Astrocyte of the hippocampus (primary cell): Measurements from ENCODE around the gene CHST8.
A peak's percentile ranks its signal among the peaks of the same experiment; 100 is the strongest.
"Not testable (repeated sequence)": the region's sequence is repeated elsewhere in the genome, so short reads cannot be mapped to it uniquely, and the experiment has no call there.

Source experiments
- DNase-seq: peaks from one replicate; pipeline ENCODE4 v3.0.0; 2011; ENCODE audit warnings: low read depth, low spot score

The CHST8 gene, protein sequence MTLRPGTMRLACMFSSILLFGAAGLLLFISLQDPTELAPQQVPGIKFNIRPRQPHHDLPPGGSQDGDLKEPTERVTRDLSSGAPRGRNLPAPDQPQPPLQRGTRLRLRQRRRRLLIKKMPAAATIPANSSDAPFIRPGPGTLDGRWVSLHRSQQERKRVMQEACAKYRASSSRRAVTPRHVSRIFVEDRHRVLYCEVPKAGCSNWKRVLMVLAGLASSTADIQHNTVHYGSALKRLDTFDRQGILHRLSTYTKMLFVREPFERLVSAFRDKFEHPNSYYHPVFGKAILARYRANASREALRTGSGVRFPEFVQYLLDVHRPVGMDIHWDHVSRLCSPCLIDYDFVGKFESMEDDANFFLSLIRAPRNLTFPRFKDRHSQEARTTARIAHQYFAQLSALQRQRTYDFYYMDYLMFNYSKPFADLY

DNA sequence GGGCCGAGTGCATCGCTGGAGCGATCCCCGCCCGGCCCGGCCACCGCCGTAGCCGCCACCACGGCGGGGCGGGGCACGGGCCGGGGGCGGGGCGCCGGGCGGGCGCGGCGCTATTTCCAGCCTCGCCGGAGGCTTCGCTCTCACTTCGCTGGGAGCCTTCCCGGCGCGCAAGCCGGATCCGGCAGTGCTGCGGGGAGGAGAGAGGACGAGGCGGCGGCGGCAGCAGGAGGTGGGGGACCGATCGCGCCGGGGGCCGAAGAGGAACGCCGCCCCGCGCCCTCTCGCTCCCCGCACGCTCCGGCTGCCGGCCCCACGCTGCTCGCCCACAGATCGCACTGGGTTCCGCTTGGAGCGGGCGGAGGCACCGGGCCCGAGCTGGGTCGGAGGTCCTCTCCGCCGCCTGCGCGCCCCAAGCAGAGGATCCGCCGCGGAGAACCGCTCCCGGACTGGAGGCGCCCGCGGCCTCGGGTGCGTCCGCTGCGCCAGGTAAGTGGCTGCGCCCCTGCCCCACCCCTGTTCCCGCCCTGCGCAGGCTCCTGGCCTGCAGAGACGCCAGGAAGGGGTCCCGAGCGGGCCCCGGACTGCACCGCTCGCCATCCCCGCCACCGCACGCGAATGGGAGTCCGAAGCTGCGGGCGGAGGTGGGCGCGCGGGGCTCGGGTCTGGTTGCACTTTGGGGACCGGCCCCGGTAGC, at the start of gene CHST8:
CHST8 (plus strand) TSS at position 143 of the 694 bp plus-strand sequence. CDS start 67,309 bp downstream, outside the sequence.
- DNase-seq, result peak; percentile 74

DNA sequence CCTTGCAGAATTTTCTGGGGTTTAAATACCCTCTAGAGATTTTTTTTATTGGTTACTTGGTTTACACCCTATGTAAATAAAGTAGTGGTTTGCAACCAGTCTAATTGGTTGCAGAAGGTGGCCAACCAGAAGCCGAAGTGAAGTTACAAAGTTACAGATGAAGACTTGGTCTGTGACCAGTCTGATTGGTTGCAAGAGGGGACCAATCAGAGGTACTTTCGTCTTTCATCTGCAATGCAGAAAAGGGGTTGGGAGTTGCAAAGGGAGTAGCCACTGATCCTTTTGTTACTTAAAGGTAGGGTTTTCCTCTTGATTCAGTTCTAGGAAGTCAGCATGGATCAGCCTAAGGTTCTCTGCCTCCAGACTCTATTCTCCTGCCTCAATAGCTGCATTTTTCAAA, 48.8 kb upstream of the CHST8 start:
- DNase-seq, result no peak

DNA sequence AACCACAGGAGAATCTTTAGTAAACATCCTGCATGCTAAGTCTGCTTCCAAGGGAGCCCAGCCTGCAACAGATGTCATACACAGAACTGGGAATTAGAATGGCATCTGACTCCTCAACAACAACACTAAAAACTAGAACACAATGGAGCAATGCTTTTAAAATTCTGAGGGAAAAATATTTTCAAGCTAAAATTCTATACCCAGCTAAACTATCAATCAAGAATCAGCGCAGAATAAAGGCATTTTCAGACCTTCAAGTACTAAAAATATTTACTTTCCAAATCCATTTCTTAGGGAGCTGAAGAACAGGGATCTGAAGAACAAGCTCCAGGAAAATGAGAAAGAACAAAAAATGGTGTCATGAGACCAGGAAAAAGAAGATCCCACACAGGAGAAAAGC, 46.9 kb upstream of the CHST8 start:
- no peak for DNase-seq

DNA sequence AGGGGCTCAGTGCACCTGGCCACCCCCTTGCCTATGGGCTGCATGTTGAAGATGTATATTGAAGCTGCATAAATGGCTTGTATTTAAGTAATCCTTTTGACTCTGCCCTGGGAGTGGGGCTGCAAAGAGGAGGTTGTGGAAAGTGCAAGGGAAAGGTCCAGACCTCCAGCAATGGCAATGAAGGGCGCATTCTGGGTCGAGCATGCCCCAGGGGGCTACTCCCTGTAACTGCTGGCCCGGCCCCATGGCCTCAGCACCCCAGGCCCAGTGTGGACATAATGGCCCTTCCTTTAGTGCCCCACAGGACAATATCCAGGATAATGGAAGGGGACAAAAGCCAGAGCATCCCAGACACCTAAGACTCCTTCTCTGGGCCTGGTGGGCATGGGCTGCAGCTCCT, 43.1 kb upstream of the CHST8 start:
- no peak for DNase-seq

DNA sequence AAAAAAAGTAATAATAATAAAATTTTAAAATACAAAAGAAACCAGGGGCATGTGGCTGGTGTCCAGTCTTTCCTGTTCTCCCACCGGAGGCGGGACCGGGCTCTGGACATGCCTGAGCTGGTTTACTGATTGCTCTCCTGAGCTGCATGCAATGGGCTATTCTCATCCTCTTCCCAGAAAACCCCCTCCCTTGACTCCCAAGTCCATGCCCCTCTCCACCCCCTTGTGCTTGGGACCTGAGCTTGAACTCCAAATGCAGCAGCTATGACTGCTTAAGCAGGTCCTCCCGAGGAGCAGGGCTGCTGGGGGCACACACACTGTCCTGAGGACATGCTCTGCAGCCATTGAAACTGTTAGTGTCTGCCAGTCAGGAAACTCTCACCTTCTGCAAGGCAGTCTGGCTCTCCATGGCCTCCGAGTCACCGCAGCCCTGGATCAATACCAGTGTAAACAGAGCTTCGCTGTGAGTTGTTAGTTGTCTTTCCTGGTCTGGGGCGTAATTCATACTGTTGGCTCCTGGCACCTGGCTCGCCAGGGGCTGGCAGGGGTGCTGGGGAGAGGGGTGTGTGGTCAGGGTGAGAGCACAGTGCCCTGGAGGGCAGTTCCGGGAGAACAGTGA, 41.6 kb upstream of the CHST8 start:
- peak; percentile 22 for DNase-seq

DNA sequence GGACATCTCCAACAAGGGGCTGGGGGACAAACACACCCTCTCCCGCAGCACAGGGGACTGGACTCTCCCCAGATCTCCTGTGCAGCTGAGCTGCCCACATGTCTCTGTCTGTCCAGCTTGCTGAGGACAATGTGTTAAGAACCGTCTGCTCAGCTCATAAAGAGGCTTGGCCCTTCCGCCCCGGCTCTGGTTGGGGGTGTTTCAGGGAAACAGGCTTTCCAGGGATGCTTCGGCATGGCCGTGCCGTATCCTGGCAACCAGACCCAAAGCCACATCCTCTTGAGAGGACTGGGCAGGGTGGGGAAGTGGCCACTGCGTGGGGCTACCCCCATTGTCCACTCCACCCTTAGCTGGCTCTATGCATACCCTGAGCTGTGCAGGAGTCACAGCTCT, 41.1 kb upstream of the CHST8 start:
- peak; percentile 4 for DNase-seq

DNA sequence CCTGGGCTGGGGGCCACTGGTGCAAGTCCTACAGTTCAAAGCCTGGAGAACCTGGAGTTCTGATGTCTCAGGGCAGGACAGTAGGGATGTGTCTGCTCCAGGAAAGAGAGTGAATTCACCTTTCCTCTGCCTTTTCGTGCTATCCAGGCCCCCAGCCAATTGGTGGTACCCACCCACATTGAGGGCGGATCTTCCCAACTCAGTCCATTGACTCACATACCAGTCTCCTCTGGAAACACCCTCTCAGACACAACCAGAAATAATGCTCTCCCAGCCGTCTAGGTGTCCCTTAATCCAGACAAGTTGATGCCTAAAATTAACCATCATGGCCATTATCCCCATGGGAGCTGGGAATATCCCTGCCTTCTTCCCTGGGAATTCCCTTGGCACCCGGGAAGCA, 38.8 kb upstream of the CHST8 start:
- no peak for DNase-seq

DNA sequence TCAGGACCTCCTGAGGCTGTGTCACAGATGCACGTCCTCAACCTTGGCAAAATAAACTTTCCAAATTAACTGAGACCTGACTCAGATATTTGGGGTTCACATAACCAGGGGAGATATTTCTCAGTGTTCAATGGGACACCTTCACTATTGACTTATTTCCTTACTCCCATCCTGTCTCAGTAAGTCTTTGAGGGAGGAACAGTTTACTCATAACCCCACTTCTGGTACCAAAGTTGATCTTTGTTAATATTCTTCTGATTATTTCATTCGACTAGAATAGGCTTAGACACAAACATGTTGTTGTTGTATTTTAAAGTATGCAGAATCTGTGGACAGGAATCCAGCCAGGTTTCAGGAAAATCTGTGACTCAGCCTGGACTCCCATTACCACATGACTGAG, 34.6 kb upstream of the CHST8 start:
- no peak for DNase-seq

DNA sequence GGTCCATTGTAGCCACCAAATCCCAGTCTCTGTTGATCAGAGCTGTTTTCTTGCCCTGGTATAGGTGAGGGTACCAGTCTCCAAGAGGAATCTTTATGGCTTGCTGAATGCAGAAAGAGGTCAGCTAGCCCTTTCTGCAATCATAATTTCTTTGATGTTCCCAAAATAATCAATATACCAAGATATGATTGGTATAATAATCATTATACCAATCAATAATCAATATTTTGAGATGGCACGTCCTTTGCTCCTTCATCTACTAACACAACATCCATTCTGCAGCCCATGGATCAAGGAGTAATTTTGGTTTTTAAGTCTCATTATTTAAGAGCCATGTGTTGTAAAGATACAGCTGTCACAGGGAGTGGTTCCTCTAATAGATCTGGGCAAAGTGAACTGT, 31.5 kb upstream of the CHST8 start:
- DNase-seq, result no peak

DNA sequence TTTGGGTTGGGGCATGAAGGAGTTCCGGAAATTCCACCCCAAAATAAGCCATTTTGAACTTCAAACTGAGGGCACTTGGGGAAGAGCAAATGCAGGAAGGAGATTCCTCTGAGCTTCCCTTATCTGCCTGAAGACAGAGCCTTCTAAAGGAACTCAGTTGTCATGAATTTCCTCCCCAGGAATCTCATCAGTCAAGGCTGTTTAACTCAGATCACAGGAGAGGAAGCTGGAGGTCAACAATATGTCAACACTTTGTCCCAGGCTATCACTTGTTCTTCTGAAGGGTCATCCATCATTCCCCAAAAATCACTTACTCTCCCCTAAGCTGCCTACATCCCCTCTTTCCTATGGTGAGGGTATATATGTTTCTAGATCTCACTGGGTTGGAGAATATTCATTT, 26.0 kb upstream of the CHST8 start:
- DNase-seq, result no peak

DNA sequence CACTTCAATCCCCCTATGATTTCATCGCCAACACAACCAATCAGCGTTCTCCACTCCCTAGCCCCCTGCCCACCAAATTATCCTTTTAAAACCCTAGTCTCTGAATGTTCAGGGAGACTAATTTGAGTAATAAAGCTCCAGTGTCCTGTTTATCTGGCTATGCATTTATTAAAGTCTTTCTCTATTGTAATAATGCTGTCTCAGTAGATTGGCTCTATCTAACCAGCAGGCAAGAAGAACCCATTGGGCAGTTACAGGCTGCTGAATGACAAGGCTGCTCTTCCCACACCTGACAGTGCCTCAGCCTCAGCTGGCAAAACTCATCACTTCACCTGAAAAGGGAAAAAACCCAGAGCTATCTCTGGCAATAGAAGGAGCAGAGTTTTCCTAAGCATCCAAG, 20.2 kb upstream of the CHST8 start:
- no peak for DNase-seq

DNA sequence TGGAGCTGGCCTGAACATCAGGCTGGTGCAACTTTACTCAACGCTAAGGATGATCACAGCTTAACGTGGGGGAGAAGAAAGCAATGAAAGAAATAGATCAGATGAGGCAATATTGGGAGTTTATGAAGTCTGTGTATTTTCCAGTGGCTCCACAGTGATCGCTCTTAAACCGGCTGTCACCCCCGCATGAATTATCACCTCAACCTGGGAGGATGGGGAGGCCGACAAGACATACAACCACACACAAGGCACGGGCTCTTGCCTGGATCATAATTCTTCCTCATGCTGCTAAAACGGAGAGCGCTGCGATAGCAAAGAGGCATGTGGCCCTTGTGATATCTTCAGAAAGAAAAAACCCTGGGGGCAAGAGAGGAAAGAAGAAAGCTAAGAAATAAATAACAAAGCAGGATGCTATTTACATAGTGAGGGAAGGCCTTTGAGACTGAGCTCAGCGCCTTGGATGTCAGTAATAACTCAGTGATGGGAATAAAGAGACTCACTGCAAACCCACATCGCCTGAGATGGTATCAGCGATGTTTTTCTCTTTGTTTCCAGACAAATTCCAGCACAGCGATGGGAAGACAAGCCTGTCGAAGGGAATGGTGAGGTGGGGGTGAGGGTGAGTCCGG, 19.1 kb upstream of the CHST8 start:
- no peak for DNase-seq

DNA sequence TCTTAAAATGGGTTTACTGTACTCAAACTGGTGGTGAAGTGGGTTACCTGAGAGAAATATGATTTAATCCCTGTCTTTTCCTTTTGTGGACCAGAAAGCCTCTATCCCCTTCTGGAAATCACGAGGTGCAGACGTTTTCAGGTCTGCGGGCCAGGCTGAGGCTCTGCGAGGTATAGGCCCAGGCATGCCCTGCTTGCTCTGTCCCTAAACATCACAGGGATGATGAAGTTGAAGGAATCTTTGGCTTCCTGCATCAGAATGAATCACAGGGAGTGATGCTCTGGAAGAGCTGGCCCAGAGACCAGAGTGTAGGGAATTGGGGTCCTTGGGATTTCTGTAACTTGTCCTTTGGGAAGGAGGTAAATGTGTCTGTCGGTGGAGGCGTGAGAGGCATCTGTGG, 18.4 kb upstream of the CHST8 start:
- no peak for DNase-seq

DNA sequence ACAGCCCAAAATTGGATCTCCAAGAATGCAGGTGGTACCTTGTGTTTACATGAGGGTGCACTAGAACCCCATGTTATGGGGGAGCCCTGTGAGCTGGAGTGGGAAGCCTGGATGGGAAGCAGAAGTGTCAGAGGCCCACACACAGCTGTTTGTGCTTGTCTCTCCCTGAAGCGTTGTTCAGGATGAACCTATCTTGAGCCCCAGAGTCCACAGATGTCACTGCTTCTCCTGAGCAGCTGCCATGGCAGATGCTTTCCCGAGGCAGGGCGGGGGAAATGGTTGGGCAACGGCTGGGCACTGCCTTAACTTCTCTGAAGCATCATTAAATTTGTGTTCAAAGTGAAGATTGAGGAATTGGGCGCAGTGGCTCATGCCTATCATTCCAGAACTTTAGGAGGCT, 17.1 kb upstream of the CHST8 start:
- DNase-seq, result no peak

DNA sequence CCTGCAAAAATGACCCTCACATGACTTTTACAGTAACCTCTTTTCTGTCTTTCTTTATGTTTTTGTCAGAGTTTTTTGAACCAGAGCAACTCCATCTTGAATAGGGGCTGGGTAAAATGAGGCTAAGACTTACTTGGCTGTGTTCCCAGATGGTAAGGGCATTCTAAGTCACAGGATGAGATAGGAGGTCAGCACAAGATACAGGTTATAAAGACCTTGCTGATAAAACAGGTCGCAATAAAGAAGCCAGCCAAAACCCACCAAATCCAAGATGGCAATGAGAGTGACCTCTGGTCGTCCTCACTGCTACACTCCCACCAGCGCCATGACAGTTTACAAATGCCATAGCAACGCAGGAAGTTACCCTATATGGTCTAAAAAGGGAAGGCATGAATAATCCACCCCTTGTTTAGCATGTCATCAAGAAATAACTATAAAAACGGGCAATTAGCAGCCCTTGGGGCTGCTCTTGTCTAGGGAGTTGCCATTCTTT, 15.9 kb upstream of the CHST8 start:
- DNase-seq, result not testable (repeated sequence)

DNA sequence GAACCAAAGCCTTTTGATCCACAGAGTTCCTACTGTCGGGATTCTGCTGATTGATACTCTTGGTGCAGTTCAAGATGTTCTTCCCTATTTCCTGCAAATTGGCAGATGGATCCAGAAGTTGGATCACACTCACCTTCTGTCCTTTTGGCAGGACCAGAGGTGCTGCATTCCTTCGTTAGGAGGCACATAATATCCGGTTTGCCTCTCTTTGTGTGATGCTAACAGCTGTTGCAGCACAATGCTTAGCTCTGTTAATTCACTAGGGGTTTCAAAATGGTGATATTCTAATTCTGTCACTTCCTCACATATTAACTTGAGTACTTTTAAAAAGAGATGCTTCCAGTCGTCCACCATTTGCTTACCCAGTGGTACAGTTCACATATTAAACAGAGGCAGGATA, 15.2 kb upstream of the CHST8 start:
- no peak for DNase-seq

DNA sequence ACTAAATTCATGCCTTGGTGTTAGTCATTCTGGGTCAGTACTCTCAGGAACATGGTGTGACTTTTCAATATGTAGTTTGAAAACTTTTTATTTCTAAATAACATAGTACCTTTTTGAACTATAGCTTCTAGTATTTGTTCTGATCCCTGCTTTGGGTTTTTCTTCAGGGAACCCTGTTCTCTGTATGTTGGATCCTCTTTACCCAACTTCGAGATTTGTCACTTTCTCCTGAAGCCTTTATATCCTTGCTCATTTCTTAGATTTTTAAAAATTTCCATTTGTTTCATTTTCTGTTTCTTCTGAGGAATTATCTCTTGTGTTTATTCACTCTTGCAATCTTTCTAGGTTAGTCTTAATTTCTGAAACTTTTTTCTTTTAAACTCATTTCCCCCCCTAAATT, 12.4 kb upstream of the CHST8 start:
- DNase-seq, result no peak

DNA sequence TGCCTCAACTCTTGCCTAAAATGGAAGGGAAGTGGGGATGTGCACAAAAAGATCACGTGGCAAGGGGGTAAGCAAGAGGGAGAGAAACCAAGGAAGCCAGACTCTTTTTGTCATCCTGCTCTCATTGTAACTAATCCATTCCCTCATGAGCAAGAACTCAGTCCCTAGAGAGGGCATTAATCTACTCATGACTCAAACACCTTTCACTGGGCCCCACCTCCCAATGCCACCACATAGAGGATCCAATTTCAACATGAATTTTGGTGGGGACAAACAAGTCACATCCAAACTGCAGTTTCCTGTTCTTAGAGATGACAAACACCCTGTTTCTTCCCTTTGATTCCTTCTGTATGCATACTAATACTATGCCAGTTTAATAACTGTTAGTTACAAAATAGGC, 11.2 kb upstream of the CHST8 start:
- DNase-seq, result no peak

DNA sequence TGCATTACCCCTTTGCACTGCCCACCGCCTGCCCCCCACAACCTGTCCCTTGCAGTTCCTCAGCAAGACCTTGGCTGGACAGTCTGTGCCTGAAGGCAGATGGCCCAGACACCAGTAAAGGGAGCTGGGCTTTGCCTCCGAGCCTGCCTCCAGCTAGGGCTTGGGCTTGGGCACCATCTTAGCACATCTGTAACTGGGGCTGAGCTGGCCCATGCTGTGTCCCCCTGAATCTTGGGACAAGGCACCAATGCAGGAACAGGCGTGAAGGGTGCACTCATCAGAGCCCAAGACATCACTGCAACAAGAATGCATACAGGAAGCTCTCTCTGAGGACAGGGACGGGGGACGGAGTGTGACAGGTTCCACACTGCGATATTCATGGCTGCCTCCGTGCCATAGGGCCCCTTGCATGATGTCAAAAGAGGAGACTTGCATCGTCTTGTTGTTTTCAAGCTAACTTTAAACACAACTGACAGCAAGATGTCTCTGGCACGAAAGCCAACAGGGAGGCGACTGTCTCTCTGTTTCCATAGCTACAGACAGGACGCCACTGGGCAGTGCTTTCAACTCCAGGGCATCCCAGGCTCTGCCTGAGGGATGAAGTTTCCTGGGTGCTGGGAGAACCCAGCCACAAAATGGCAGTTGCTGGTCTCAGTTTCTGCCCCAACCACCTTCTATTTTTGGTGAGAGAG, 8.7 kb upstream of the CHST8 start:
- DNase-seq, result no peak

DNA sequence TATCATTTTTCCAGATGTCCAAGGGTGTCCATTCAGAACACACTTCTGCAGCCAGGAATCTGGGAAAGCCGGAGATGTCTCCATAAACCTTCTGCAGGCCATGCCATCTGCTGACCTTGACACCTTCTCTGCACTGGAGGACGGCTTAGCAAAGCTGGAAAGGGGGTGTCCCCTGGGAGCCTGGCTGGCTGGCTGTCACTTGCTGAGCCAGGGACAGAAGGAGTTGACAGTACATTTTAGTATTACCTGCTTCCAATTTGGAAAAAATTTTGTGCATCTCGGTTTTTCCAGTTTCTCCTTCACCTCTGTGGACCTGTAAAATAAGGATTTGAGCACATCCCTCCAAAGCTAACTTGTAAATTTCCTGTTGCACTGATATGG, 8.1 kb upstream of the CHST8 start:
- DNase-seq, result no peak

DNA sequence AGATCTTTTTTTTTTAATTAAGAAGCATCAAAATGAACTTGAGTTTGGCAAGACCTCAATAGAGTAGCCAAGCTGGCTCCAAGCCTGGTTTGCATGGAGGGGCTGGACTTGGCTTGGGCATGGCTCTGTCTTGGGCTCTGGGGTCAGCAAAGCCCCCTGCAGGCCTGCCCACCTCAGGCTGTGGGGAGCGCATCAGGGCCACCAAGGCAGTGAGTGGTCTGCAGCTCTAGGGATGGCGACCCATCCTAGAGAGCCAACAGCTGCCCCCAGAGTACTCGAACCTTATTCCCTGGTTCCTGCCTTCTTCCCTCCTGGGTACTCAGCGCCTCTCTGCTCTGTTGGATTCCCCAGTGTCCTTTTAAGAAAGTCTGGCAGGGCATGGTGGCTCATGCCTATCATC, 5.4 kb upstream of the CHST8 start:
- DNase-seq, result no peak

DNA sequence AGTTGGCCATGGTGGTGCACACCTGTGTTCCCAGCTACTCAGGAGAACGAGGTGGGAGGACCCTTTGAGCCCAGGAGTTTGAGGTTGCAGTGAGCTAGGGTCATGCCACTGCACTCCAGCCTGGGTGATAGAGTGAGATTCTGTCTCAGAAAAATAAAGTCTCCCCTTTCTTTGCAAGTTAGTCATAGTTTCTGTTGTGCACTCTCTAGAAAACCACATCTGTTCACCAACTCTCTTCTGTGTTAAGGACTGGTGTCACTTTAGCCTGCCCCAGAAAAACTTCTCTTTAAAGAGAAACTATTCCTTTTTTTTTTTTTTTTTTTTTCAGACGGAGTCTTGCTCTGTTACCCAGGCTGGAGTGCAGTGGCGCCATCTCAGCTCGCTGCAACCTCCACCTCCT, 4.9 kb upstream of the CHST8 start:
- no peak for DNase-seq
